Brain pericyte (primary cell): ENCODE measurements around the gene AIFM3.

Experiments used
- DNase-seq: peaks from one replicate; pipeline ENCODE4 v3.0.0-alpha.2; 2012; ENCODE audit warnings: low read depth, low spot score

Gene AIFM3

DNA sequence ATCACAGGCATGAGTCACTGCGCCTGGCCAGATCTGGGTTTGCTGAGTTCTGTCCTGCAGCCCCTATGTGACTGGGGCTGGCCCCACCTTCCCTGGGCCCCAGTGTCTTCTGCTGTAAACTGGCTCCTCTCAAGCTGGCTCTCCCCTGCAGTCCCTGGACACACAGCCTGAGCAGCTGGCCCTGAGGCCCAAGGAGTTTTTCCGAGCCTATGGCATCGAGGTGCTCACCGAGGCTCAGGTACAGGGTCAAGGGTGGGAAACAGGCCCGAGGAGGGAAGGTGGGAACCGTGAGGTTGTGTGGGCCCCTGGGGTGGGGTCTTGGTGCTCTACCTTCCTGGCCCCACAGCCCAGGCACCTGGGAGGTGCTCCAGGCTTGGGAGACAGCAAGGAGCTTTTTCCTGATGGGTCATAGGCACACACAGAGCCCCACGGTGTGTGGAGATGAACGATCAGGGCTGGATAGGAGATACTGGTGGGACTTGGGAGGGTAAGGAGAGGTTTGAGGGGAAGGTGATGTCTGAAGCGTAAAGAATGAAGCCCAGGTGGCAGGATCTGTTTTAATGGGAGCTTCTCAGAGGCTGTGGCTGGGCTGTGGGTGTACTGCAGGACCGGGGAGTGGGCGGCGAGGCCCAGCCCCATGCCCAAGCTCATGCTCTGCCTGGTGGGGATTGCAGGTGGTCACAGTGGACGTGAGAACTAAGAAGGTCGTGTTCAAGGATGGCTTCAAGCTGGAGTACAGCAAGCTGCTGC is 8.7 kb downstream of the AIFM3 start:
- DNase-seq = no peak

DNA sequence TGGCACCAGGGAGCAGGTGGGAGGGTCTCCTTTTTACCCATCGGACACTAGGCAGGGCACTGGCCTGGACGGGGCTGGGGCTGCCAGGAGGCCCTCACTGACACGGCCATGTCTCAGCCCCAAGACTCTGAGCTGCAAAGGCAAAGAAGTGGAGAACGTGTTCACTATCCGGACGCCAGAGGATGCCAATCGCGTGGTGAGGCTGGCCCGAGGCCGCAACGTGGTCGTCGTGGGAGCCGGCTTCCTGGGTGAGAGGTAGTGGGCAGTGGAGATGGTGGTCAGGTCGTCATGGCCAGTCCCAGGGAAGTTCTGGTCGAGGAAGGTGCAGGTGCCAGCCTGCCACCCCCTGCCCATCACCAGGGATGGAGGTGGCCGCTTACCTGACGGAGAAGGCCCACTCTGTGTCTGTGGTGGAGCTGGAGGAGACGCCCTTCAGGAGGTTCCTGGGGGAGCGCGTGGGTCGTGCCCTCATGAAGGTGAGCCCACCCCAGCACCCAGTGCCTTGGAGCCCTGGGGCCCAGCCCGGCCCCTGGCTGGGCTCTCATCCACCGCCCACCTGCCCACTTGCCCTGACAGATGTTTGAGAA is 9.3 kb downstream of the AIFM3 start:
- no peak for DNase-seq

DNA sequence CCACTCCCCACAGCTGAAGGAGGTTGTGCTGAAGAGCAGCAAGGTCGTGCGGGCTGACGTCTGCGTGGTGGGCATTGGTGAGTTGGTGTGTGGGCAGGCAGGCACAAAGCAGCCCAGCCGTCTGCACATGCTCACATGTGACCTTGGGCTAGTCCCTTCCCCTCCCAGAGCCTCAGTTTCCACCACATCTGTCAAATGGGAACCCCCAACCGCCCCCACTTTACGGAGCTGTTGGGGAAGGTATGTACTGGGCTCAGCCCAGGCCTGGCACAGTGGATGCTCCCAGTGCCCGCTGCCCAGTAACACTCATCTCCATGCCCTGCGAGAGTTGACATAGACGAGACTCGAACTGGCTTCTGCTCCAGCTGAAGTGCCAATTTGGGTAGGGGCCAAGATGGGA is 10.0 kb downstream of the AIFM3 start:
- DNase-seq = no peak

DNA sequence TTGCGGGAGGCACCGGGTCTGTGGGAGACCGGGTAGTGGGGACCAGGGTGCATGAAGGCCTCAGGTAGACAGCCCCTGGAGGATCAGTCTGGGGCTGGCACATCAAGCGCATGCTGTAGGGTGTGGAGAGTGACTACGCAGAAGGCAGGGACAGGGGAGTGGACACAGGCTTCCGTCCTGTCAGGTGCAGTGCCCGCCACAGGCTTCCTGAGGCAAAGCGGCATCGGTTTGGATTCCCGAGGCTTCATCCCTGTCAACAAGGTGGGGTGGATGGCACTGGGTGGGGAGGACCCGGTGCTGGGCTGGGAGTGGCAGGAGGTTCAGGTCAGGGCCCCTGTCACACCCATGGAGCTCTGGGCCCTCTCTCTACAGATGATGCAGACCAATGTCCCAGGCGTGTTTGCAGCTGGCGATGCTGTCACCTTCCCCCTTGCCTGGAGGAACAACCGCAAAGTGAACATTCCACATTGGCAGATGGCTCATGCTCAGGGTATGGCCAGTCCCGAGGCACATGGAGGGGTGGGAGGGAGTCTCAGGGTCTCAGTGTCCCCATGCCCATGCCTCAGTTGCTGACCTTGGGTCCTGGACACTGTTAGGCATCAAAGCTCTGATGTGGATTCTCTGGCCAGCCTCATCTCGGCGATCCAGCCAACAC is 10.6 kb downstream of the AIFM3 start:
- DNase-seq = no peak

DNA sequence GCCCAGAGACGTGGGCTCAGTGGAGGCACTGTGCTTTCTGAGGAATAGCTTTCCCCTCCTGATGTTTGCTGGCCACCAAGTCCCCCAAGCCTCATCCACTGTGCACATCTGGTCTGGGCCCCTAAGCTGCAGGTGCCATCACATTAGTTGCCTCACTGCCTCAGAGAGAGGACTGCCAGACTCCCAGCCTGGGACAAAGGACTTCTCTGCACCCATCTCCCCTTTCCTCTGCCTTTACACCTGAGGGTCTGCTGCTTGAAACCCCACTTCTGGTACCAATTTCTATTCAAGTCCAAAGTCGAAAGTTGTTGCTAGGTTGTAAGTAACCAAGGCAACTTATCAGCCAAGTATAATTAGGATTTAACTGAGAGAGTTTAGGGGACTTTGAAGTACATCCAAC is 11.4 kb downstream of the AIFM3 start:
- DNase-seq = no peak

DNA sequence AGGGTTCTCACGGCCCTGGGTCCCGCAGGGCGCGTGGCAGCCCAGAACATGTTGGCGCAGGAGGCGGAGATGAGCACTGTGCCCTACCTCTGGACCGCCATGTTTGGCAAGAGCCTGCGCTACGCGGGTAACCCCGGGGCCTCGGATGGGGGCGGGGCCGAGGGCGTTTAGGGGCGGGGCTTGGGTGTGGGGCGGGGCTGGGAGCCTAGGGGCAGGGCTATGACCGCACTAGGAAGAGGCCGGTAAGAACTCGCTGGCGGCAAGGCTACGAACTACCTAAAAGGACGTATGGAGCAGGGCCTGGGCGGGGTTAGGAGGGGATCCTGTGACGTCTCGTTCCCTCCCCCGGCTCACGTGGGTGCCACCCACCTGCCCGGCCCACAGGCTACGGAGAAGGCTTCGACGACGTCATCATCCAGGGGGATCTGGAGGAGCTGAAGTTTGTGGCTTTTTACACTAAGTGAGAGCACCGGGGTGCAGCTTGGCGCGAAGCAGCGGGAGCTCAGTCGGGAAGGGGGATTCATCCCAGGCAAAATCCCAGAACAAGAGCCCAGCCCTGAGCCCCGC is 12.3 kb downstream of the AIFM3 start:
- DNase-seq = peak; percentile 38

DNA sequence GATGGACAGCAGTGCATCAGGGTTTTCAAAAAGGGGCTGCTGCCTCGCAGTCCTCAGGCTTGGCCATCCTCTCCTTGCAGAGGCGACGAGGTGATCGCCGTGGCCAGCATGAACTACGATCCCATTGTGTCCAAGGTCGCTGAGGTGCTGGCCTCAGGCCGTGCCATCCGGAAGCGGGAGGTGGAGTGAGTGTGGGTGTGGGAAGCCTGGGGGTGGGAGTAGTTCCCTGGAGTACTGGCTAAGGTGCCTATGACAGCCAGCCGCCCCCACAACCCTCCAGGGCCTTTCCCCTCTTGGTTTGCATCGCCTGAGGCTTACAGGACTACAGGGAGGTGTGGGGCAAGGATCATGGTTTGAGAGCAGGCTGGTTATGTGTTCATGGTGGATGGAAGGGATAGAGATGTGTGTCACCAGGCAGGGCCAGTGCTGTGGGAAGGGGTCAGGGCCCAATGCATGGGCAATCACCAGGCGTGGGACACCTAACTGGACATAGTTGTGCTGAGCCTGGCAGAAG is 12.9 kb downstream of the AIFM3 start:
- no peak for DNase-seq

DNA sequence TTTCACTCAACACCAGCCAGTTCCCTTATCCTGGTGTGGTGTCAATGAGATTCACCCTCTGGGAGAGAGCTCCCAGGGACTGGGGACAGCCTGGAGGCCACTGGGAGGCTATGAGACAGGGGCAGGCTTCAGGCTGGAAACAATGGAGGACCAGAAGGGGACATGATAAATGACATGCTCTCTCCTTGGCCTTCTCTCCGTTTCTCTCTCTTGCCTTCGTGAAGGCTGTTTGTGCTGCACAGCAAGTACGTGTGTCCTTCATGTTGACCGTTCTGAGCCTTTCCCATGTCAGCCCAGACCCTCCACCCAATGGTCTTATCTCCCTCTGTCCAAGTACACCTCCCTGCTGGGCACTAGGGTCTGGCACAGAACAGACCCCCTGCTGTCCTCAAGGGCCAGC is 13.5 kb downstream of the AIFM3 start:
- DNase-seq = no peak

GRCh38 chr22:20980938-20981722 is 14.1 kb downstream of the AIFM3 start:
- DNase-seq = no peak

GRCh38 chr22:20981787-20982562 is 14.9 kb downstream of the AIFM3 start, which contains the start of gene LZTR1:
Gene LZTR1, plus strand, starts transcription at chr22:20982297. Its CDS starts 75 bp downstream, at chr22:20982372.
- DNase-seq = peak; percentile 50

DNA sequence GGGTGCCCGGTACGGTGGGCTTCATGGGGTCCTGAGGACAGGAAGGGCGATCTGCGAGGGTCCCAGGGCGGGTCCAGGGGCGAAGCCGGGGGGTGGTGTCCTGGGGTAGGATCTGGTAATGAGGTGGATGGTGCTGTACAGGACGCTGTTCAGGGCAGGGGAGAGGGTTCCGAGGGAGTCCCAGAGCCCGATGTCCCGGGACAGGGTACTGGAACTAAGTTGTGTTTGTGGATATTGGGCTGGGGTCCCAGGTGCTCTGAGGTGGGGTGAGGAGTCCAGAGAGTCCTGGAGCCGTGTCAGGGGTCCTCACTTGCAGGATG is 15.5 kb downstream of the AIFM3 start:
- DNase-seq = no peak

DNA sequence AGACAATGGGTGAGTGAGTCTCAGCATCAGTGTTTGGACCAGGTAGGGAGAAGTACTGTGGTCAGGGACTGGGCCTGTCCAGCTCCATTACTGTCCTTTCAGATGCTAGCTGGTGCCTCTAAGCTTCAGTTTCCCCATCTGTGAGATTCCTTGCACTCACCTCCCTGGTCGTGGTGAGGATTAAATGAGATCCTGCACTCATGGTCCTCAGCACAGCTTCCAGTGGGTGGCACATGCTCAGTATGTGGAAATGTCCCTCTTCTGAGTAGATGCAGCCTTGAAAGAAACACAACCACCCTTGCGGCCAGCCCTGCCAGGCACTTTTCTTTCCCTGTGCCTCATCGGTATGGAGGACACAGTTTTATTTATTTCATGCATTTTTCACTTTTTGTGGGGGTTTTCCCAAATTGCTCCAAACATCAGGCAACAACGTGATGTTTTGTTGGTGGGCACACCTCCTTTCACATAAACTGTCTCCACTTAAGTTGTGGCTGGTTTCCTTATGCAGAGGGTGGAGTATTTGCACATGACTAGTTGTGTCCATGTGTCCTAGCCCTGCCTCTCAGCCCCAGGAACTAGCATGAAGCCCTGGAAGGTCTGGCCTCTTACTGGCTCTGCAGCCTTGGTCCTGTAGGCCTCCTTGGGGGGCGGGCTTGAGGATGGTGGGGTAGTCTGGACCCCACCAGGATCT is 16.2 kb downstream of the AIFM3 start:
- DNase-seq = no peak

- DNase-seq = no peak
Observed at GRCh38 chr22:20985720-20986119, 18.7 kb downstream of the AIFM3 start.

DNA sequence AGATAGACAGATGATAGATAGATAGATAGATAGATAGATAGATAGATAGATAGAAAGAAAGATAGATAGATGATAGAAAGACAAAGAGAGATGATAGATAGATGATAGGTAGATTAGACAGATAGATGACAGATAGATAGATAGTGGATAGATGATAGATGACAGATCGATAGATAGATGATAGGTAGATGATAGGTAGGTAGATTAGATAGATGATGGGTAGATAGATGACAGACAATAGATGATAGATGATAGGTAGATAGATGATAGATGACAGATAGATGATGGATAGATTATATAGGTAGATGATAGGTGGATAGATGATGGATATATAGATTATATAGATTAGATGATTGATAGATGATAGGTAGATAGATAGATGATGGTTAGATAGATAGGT is 19.3 kb downstream of the AIFM3 start:
- no peak for DNase-seq

- DNase-seq = no peak
Observed at GRCh38 chr22:20987375-20987774, 20.3 kb downstream of the AIFM3 start.

DNA sequence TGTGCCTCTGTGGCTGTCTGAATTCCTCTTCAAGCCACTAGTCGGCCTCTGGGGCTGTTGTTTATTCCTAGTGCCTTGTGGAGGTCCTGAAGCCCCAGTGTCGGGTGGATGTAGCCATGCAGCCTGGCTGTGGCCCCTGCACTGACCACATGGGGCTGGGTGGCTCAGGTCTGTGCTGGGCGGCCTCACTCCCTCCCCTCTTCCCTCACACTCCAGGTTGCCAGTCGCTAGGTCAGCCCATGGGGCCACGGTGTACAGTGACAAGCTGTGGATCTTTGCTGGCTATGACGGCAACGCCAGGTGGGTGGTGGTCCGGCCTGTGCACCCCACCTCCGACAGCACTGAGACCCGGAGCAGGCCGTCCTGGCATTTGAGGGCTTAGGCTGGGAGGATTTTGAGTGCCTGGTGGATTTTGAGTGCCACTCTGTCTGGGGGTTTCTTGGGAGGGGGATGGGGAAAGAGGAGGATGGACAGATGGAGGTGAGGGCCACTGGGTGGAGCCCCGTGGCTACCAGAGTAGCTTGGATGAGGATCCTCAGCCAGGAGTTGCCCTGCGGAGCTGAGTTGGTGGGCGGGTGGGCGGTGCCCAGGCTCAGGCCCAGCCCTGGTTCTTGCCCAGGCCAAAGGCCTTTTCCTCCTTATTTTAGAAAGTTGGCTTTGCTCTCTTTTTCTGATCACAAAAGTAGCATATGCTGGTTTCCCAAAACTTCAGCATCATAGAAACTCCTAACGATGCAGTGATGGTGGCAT is 21.7 kb downstream of the AIFM3 start:
- no peak for DNase-seq

DNA sequence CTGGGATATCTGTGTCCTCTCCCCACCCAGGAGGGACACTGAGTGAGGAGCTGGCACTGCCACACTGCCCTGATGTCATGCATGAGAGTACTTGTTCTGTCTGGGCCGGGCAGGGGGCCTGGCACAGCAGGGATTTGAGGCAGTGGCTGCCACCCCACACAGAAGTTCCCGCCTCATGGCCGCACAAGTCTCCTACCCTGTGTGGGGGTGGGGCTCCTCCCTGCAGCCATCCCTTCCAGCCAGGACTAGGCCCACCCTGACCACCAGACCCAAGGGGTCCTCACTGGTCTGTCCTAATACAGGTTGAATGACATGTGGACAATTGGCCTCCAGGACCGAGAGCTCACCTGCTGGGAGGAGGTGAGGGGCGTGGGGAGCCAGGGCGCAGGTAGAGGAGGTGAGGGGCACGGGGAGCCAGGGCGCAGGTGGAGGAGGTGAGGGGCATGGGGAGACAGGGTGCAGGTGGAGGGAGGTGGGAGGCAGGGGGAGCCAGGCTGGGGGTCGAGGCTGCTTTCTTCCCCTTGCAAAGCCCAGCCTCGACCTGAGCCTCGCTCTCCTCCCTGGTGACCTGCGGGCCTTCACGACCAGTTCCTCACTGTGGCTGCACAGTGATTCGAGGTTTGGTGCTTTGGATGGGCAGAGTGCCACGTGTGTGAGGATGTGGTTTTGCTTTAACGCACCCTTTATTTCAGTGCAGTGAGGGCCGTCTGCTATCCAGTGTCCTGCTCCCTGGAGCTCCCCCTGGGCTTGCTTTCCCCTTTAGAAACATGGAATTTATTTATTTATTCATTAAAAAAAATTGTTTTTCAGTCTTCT is 22.5 kb downstream of the AIFM3 start:
- DNase-seq = no peak
